H9 (cell line): ENCODE measurements around the gene TJP3. TPM values are rescaled to one million over a fixed set of nuclear protein-coding genes. Genes with fewer than 3 reads are reported as not detected.

ENCODE experiments used
- DNase-seq: peaks from one replicate; pipeline ENCODE4 v3.0.0-alpha.2; 2017
- H2AFZ ChIP-seq: one replicate; pipeline ENCODE4 v1.6.1; 2013; ENCODE audit warnings: mild to moderate bottlenecking, low read length, control low read depth, moderate library complexity
- H2AK5ac ChIP-seq: 2 replicates; pipeline ENCODE4 v1.6.1; 2013; ENCODE audit warnings: low read length, control low read depth, mixed read lengths; ENCODE audit not compliant: insufficient read length
- H2BK120ac ChIP-seq: one replicate; pipeline ENCODE4 v1.6.1; 2013; ENCODE audit warnings: low read depth, mild to moderate bottlenecking, low read length, control low read depth, inconsistent platforms; ENCODE audit not compliant: poor library complexity, severe bottlenecking
- H2BK12ac ChIP-seq: 2 replicates; pipeline ENCODE4 v1.6.1; 2013; ENCODE audit warnings: low read length, control low read depth, mixed read lengths, low read depth; ENCODE audit not compliant: insufficient read length
- H2BK15ac ChIP-seq: 2 replicates; pipeline ENCODE4 v1.6.1; 2013; ENCODE audit warnings: low read depth, low read length, control low read depth
- H2BK20ac ChIP-seq: one replicate; pipeline ENCODE4 v1.6.1; 2013; ENCODE audit warnings: low read depth, mild to moderate bottlenecking, low read length, control low read depth, inconsistent platforms; ENCODE audit not compliant: poor library complexity, severe bottlenecking
- H2BK5ac ChIP-seq: 2 replicates; pipeline ENCODE4 v1.6.1; 2013; ENCODE audit warnings: low read length, control low read depth, mixed read lengths; ENCODE audit not compliant: insufficient read length
- H3K14ac ChIP-seq: 2 replicates; pipeline ENCODE4 v1.6.1; 2013; ENCODE audit warnings: low read length, control low read depth; ENCODE audit not compliant: insufficient read depth
- H3K18ac ChIP-seq: 2 replicates; pipeline ENCODE4 v1.6.1; 2013; ENCODE audit warnings: low read depth, mild to moderate bottlenecking, mixed read lengths, low read length, control low read depth; ENCODE audit not compliant: insufficient read length
- H3K23ac ChIP-seq: 2 replicates; pipeline ENCODE4 v1.6.1; 2013; ENCODE audit warnings: low read length, control low read depth, mixed read lengths, low read depth; ENCODE audit not compliant: insufficient read length
- H3K23me2 ChIP-seq: 2 replicates; pipeline ENCODE4 v1.6.1; 2013; ENCODE audit warnings: low read depth, mild to moderate bottlenecking, mixed read lengths, low read length, control low read depth; ENCODE audit not compliant: insufficient read length, poor library complexity, severe bottlenecking
- H3K27ac ChIP-seq: 2 replicates; pipeline ENCODE4 v1.5.1; 2013; ENCODE audit warnings: low read length, control low read depth, mixed read lengths, low read depth; ENCODE audit not compliant: insufficient read length
- H3K27me3 ChIP-seq: 2 replicates; pipeline ENCODE4 v1.6.1; 2013; ENCODE audit warnings: low read length, control low read depth, inconsistent platforms; ENCODE audit not compliant: insufficient read depth
- H3K4ac ChIP-seq: 2 replicates; pipeline ENCODE4 v1.6.1; 2013; ENCODE audit warnings: low read depth, mild to moderate bottlenecking, control low read depth, inconsistent platforms, low read length, moderate library complexity
- H3K4me1 ChIP-seq: 2 replicates; pipeline ENCODE4 v1.6.1; 2013; ENCODE audit warnings: low read length, control low read depth, inconsistent platforms; ENCODE audit not compliant: insufficient read depth
- H3K4me2 ChIP-seq: 2 replicates; pipeline ENCODE4 v1.6.1; 2013; ENCODE audit warnings: low read length, control low read depth, mixed read lengths; ENCODE audit not compliant: insufficient read length, insufficient read depth
- H3K56ac ChIP-seq: 2 replicates; pipeline ENCODE4 v1.6.1; 2013; ENCODE audit warnings: low read depth, mild to moderate bottlenecking, mixed read lengths, low read length, control low read depth; ENCODE audit not compliant: insufficient read length
- H3K79me1 ChIP-seq: 2 replicates; pipeline ENCODE4 v1.6.1; 2013; ENCODE audit warnings: low read depth, mild to moderate bottlenecking, moderate library complexity, low read length, control low read depth, inconsistent platforms; ENCODE audit not compliant: insufficient read depth, poor library complexity, severe bottlenecking
- H3K79me2 ChIP-seq: 2 replicates; pipeline ENCODE4 v1.6.1; 2013; ENCODE audit warnings: low read length, control low read depth, inconsistent platforms; ENCODE audit not compliant: insufficient read depth
- H3K9ac ChIP-seq: 2 replicates; pipeline ENCODE4 v1.6.1; 2013; ENCODE audit warnings: low read length, control low read depth, mixed read lengths; ENCODE audit not compliant: insufficient read length; ENCODE audit errors: extremely low read depth
- H3K9me3 ChIP-seq: one replicate; pipeline ENCODE4 v1.6.1; 2013; ENCODE audit warnings: low read depth, low read length, inconsistent platforms; ENCODE audit not compliant: control insufficient read depth
- H3T11ph ChIP-seq: one replicate; pipeline ENCODE4 v1.6.1; 2013; ENCODE audit warnings: mild to moderate bottlenecking, low read length, control low read depth, inconsistent platforms
- H4K20me1 ChIP-seq: one replicate; pipeline ENCODE4 v1.6.1; 2013; ENCODE audit not compliant: control insufficient read depth, insufficient read length, insufficient read depth
- H4K5ac ChIP-seq: 2 replicates; pipeline ENCODE4 v1.6.1; 2013; ENCODE audit warnings: low read depth, mild to moderate bottlenecking, mixed read lengths, low read length, control low read depth; ENCODE audit not compliant: insufficient read length
- H4K8ac ChIP-seq: replicated peaks from 2 replicates; pipeline ENCODE4 v1.6.1; 2013; ENCODE audit warnings: low read length, control low read depth, mixed read lengths, low read depth; ENCODE audit not compliant: insufficient read length
- H4K91ac ChIP-seq: 2 replicates; pipeline ENCODE4 v1.6.1; 2013; ENCODE audit warnings: low read depth, mild to moderate bottlenecking, moderate library complexity, mixed read lengths, low read length, control low read depth; ENCODE audit not compliant: insufficient read length
- H3K27ac Mint-ChIP-seq, 3 experiments: 2 replicates in 2 of 3; 3 replicates in 1 of 3; pipeline ENCODE4 v1.8.0; 2020 to 2021; ENCODE audit warnings: mixed read lengths in 3 of 3, mild to moderate bottlenecking in 1 of 3, moderate library complexity in 1 of 3
- H3K27me3 Mint-ChIP-seq: 2 replicates; pipeline ENCODE4 v1.8.0; 2021; ENCODE audit warnings: low read depth, mild to moderate bottlenecking, moderate library complexity, mixed read lengths
- H3K36me3 Mint-ChIP-seq, 3 experiments: 2 replicates in 2 of 3; 3 replicates in 1 of 3; pipeline ENCODE4 v1.8.0; 2020 to 2021; ENCODE audit warnings: low read depth in 3 of 3, mixed read lengths in 3 of 3; ENCODE audit not compliant: insufficient read depth in 1 of 3
- H3K4me1 Mint-ChIP-seq, 2 experiments: 2 replicates each; pipeline ENCODE4 v1.8.0; 2020; ENCODE audit warnings: mixed read lengths in 2 of 2
- H3K4me3 Mint-ChIP-seq, 2 experiments: 2 replicates in 1 of 2; 3 replicates in 1 of 2; pipeline ENCODE4 v1.8.0; 2020 to 2021; ENCODE audit warnings: mild to moderate bottlenecking in 2 of 2, mixed read lengths in 2 of 2, moderate library complexity in 1 of 2
- H3K9me3 Mint-ChIP-seq, 2 experiments: 2 replicates in 1 of 2; 3 replicates in 1 of 2; pipeline ENCODE4 v1.8.0; 2020; ENCODE audit warnings: mild to moderate bottlenecking in 2 of 2, mixed read lengths in 2 of 2, moderate library complexity in 1 of 2
- CTCF ChIP-seq: fragments of 200-600 bp; sonication (generic); conservative IDR thresholded peaks from 3 replicates; pipeline ENCODE4 v1.8.0; 2021; ENCODE audit warnings: antibody characterized with exemption, mild to moderate bottlenecking
- WGBS: extraction: QIAGEN DNeasy Blood & Tissue Kit; methylation state at CpG from one replicate; pipeline ENCODE4 v1.1.7; 2013; ENCODE audit warnings: missing lambda C conversion rate, low lambda C conversion rate, mixed read lengths; ENCODE audit not compliant: insufficient read length; ENCODE audit errors: extremely low coverage; 5-methylcytosine and 5-hydroxymethylcytosine counted together
- total RNA-seq: library from RNA; stranded (reverse); gene quantifications from 2 replicates; pipeline ENCODE4 v1.2.1, GENCODE V29; 2021

The TJP3 gene
- total RNA-seq, 1 experiment from 2014 or later = 27.3 TPM

DNA sequence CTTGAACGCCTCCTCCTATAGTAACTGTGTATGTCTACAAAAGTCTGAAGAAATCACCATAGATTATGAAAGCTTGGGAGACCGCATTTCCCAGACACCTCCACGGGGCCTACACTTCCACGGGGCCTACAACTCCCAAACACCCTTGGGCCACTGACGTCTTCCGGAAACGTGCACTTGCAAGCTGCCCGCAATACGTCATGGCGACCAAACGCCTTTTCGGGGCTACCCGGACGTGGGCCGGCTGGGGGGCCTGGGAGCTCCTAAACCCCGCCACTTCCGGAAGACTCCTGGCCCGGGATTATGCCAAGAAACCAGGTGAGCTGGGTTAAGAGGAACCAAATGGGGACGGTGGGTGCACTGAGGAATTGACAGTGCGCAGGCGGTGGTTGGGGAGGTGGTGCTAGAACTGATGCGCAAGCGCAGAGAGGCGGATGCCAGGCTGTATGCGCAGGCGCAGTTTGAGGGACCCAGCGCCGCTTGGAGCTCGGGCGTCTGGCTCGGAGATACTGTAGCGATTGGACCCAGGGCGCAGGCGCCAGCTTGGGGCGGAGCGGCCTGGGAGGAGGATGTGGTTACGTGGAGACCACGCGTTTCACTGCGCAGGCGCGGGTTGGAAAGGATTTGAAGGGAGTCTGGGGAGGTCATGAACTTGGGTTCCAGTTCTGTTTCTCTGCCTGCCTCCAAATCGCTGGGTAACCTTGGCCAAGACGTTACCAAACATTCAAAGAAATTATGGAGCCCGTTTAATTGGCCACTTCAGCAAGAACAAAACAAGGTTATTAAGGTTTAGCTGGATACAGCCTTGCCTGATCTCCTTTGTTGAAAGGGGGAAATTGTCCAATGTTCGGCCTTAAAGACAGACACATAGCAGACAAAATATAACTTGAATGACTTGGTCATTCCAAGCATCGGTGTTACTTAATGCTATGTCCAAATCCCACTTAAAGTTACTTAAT lies 54.6 kb downstream of the TJP3 start, which contains the start of gene MRPL54:
MRPL54 (plus strand) TSS at position 182 of the 959 bp plus-strand sequence; CDS start at position 201, 19 bp downstream.
- no peak within 1 kb of the TSS for H4K8ac ChIP-seq
- no peaks in the 10 kb centered on the region for H3K27me3 Mint-ChIP-seq
- no peak within 1 kb of the TSS for H2BK20ac ChIP-seq
- peak within 1 kb of the TSS; percentile 95 for H3K18ac ChIP-seq
- peak; percentile 99 for DNase-seq
- WGBS = no CpG with 5 or more reads among the region's 47 CpGs
- H3K9ac ChIP-seq = peak within 1 kb of the TSS; percentile 62
- no peak within 1 kb of the TSS for H2BK5ac ChIP-seq
- H2AFZ ChIP-seq = peak within 1 kb of the TSS; percentile 56
- H3K36me3 Mint-ChIP-seq = peaks cover 3 to 25% (median 19%) of the 10 kb centered on the region in 3 experiments; a peak in 5 of 7 replicates
- H3K9me3 ChIP-seq = no peaks in the 10 kb centered on the region
- H3K4me2 ChIP-seq = peak within 1 kb of the TSS; percentile 81
- no peak within 1 kb of the TSS for H3K27ac ChIP-seq
- H2BK12ac ChIP-seq = no peak within 1 kb of the TSS
- no peak within 1 kb of the TSS for H3K4ac ChIP-seq
- no peak within 1 kb of the TSS for H3K56ac ChIP-seq
- H2BK120ac ChIP-seq = no peak within 1 kb of the TSS
- no peak within 1 kb of the TSS for H4K91ac ChIP-seq
- H4K5ac ChIP-seq = no peak within 1 kb of the TSS
- no peak within 1 kb of the TSS for H2AK5ac ChIP-seq
- H3K4me3 Mint-ChIP-seq = peak within 1 kb of the TSS; percentile 92 to 96
- peak within 1 kb of the TSS; percentile 94 for H3K14ac ChIP-seq
- H3K27me3 ChIP-seq = no peaks in the 10 kb centered on the region
- peaks cover 4 to 14% of the 10 kb centered on the region in 2 experiments; a peak in 3 of 4 replicates for H3K4me1 Mint-ChIP-seq
- no peaks in the 10 kb centered on the region for H3K79me2 ChIP-seq
- H3K23me2 ChIP-seq = peaks cover 4% of the 10 kb centered on the region
- peak within 1 kb of the TSS; percentile 96 to 99 (median 98) for H3K27ac Mint-ChIP-seq
- H3K4me1 ChIP-seq = no peaks in the 10 kb centered on the region
- no peak within 1 kb of the TSS for H3K23ac ChIP-seq
- H3K79me1 ChIP-seq = peaks cover 5% of the 10 kb centered on the region
- no peaks in the 10 kb centered on the region for H4K20me1 ChIP-seq
- no peak within 1 kb of the TSS for H2BK15ac ChIP-seq
- no peak for TF ChIP-seq CTCF
- no peak within 1 kb of the TSS for H3T11ph ChIP-seq
- H3K9me3 Mint-ChIP-seq = no peaks in the 10 kb centered on the region; a peak in 1 of 5 replicates
